ENCODE data around the gene IFI27L1. TPM values are rescaled to one million over a fixed set of nuclear protein-coding genes. Genes with fewer than 3 reads are reported as not detected.

The IFI27L1 gene
- total RNA-seq, 1 donor from 2014 or later: 5.0 TPM

- DNase-seq: peak; percentile 86
These were observed 51.3 kb downstream of the IFI27L1 start for GRCh38 chr14:94132285-94132887.

- no peak for DNase-seq
These were observed 54.4 kb downstream of the IFI27L1 start for GRCh38 chr14:94135476-94135875.

GRCh38 chr14:94136575-94137331 lies 55.6 kb downstream of the IFI27L1 start:
- DNase-seq: peak; percentile 91

GRCh38 chr14:94138251-94138650 lies 57.1 kb downstream of the IFI27L1 start:
- no peak for DNase-seq

GRCh38 chr14:94139006-94139405 lies 57.9 kb downstream of the IFI27L1 start:
- DNase-seq: no peak

GRCh38 chr14:94139421-94139820 lies 58.3 kb downstream of the IFI27L1 start:
- DNase-seq: no peak

GRCh38 chr14:94142247-94142646 lies 61.1 kb downstream of the IFI27L1 start:
- DNase-seq: no peak

GRCh38 chr14:94142836-94143235 lies 61.7 kb downstream of the IFI27L1 start:
- no peak for DNase-seq

GRCh38 chr14:94143239-94143638 lies 62.1 kb downstream of the IFI27L1 start:
- DNase-seq: no peak

- no peak for DNase-seq
These were observed 62.6 kb downstream of the IFI27L1 start for GRCh38 chr14:94143711-94144110.

GRCh38 chr14:94144765-94145164 lies 63.7 kb downstream of the IFI27L1 start:
- DNase-seq: no peak

- DNase-seq: no peak
These were observed 64.9 kb downstream of the IFI27L1 start for GRCh38 chr14:94145902-94146527.

Other genes starting within 250 kb of the IFI27L1 start
- 0.31 TPM for gene FAM181A, start 154.0 kb upstream of the IFI27L1 start, total RNA-seq
- gene ASB2, start 104.7 kb upstream of the IFI27L1 start, total RNA-seq: 69.5 TPM
- not detected for gene CCDC197, start 84.0 kb upstream of the IFI27L1 start, total RNA-seq
- gene OTUB2, start 55.0 kb upstream of the IFI27L1 start, total RNA-seq: 0.41 TPM
- gene DDX24, start 108 bp upstream of the IFI27L1 start, total RNA-seq: 118 TPM
- 22.2 TPM for gene IFI27, start 29.4 kb downstream of the IFI27L1 start, total RNA-seq
- gene IFI27L2, start 48.3 kb downstream of the IFI27L1 start, total RNA-seq: 8.8 TPM
- gene PPP4R4, start 93.0 kb downstream of the IFI27L1 start, total RNA-seq: 0.82 TPM
- not detected for gene SERPINA10, start 212.0 kb downstream of the IFI27L1 start, total RNA-seq
- not detected for gene SERPINA6, start 242.0 kb downstream of the IFI27L1 start, total RNA-seq